HG03442 (cell line): Measurements from ENCODE around the gene GLCE.

Experiments used
- ATAC-seq: cut with Tn5 transposase; IDR thresholded peaks from one replicate; pipeline ENCODE4 v1.9.1; 2021; ENCODE audit warnings: mild to moderate bottlenecking, moderate library complexity; ENCODE audit not compliant: unreplicated experiment

The GLCE gene

GRCh38 chr15:69160141-69160993, at the start of gene GLCE:
GLCE (plus strand) TSS chr15:69160635; CDS start chr15:69255807, 95,172 bp downstream.
- ATAC-seq: peak; percentile 93

- ATAC-seq: no peak
Measured at GRCh38 chr15:69114331-69114928, 46.0 kb upstream of the GLCE start.

- ATAC-seq: no peak
Measured at GRCh38 chr15:69115031-69115430, 45.4 kb upstream of the GLCE start.

- no peak for ATAC-seq
Measured at GRCh38 chr15:69116391-69116790, 44.0 kb upstream of the GLCE start.

- no peak for ATAC-seq
Measured at GRCh38 chr15:69117431-69117871, 43.0 kb upstream of the GLCE start.

GRCh38 chr15:69118089-69118488, 42.3 kb upstream of the GLCE start:
- no peak for ATAC-seq

GRCh38 chr15:69119001-69119400, 41.4 kb upstream of the GLCE start:
- ATAC-seq: no peak

GRCh38 chr15:69119683-69120395, 40.6 kb upstream of the GLCE start:
- no peak for ATAC-seq

- no peak for ATAC-seq
Measured at GRCh38 chr15:69120732-69121131, 39.7 kb upstream of the GLCE start.

GRCh38 chr15:69121198-69121828, 39.1 kb upstream of the GLCE start:
- ATAC-seq: no peak

GRCh38 chr15:69125236-69125635, 35.2 kb upstream of the GLCE start:
- no peak for ATAC-seq

- ATAC-seq: no peak
Measured at GRCh38 chr15:69126054-69126469, 34.4 kb upstream of the GLCE start.

- ATAC-seq: no peak
Measured at GRCh38 chr15:69127306-69127705, 33.1 kb upstream of the GLCE start.

- ATAC-seq: no peak
Measured at GRCh38 chr15:69128667-69129311, 31.6 kb upstream of the GLCE start.

- ATAC-seq: no peak
Measured at GRCh38 chr15:69131362-69132220, 28.8 kb upstream of the GLCE start.

- no peak for ATAC-seq
Measured at GRCh38 chr15:69132430-69132829, 28.0 kb upstream of the GLCE start.

GRCh38 chr15:69132977-69133861, 27.2 kb upstream of the GLCE start:
- ATAC-seq: no peak

- no peak for ATAC-seq
Measured at GRCh38 chr15:69133862-69134519, 26.4 kb upstream of the GLCE start.
